Keratinocyte (primary cell): ENCODE measurements around the gene MFNG.

Source experiments
- CTCF ChIP-seq, 3 experiments: IDR thresholded peaks in 1 of 3; conservative IDR thresholded peaks in 1 of 3; optimal IDR thresholded peaks in 1 of 3; 2 replicates in 2 of 3; 3 replicates in 1 of 3; pipeline versions ENCODE3 to v1.5.1; 2011; ENCODE audit warnings: low read length in 3 of 3, mild to moderate bottlenecking in 3 of 3, moderate library complexity in 2 of 3, control low read depth in 1 of 3, inconsistent platforms in 1 of 3; ENCODE audit not compliant: insufficient read depth in 2 of 3; ENCODE audit errors: extremely low read depth in 1 of 3
- EZH2 ChIP-seq: IDR thresholded peaks from one replicate; pipeline ENCODE4 v1.6.1; 2012; ENCODE audit warnings: inconsistent platforms, mild to moderate bottlenecking, low read length, moderate library complexity

GRCh38 chr22:37503850-37504249 is 17.7 kb upstream of the MFNG start:
- no peak for TF ChIP-seq CTCF (optimal IDR thresholded peaks at IDR 0.05 in 1 of 3, IDR thresholded peaks at IDR 0.05 in 1 of 3, conservative IDR thresholded peaks at IDR 0.05 in 1 of 3; ENCODE audit: extremely low read depth in 1 of 3, insufficient read depth in 2 of 3, low read length in 3 of 3)
- no peak for TF ChIP-seq EZH2
